Dedifferentiated amniotic fluid mesenchymal stem cell (primary cell): Measurements from ENCODE around the gene KIF4A.
"Not testable (repeated sequence)": the region's sequence is repeated elsewhere in the genome, so short reads cannot be mapped to it uniquely, and the experiment has no call there.

Experiments
- DNase-seq: peaks from one replicate; pipeline ENCODE4 v3.0.0-alpha.2; 2016; ENCODE audit errors: extremely low spot score

KIF4A gene

DNA sequence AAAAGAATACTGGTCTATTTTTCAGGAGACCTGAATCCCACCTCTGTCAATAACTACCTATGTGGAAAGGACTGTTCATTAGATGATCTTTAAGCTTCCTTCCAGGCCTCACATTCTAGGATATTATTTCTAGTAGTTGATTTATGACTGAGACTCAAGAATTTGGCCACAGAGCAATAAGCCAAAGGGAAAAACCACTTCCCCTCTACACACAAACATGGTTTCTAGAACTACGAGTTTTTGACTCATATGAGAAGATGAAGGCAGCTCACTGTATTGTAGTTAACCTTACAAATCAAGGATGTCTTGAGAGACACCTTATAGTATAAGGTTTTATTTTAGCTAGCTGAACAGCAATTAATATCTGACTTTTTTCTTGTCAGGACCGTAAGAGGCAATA lies 96.3 kb downstream of the KIF4A start:
- no peak for DNase-seq

DNA sequence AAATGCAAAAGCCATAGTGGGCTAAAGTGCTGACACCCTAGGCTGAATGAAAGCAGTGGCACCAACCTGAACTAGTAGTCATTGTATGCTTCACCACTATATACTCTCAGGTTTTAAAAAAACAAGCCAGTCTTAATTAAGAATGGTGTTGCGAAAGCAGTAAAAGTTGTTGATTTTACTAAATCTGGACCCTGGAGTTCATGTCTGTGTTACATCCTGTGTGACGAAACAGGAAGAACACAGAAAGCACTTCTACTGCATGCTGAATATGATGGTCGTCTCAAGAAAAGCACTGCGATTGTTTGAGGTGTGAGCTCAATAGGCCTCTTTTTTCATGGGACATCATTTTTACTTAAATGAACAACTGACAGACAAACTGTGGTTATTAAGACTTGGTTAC lies 109.0 kb downstream of the KIF4A start:
- DNase-seq: no peak

DNA sequence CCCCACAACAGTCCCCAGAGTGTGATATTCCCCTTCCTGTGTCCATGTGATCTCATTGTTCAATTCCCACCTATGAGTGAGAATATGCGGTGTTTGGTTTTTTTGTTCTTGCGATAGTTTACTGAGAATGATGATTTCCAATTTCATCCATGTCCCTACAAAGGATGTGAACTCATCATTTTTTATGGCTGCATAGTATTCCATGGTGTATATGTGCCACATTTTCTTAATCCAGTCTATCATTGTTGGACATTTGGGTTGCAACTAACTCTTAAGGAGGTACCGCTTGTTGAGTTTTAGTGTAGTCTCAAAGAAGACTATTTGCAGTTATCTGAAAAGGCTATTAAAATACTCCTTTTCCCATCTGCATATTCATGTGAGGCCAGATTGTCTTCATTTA lies 110.3 kb downstream of the KIF4A start:
- not testable (repeated sequence) for DNase-seq

DNA sequence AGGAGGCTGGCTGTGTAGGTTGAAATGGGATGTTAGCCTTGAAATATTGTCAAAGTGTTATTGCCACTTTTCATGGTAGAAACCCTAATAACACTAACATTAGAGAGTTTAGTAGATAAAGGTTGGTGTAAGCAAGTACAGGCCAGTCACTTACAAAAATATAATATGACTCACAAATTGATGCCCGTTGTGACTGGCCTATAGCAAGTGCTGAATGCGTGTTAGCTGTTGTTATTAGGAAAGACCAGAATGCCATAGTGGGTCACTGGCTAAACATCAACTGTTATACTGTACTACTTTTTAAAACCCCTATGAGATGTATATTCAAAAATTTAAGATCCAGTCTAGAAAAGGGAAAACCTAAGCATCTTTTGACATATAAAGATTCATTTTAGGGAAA lies 112.8 kb downstream of the KIF4A start:
- DNase-seq: no peak

DNA sequence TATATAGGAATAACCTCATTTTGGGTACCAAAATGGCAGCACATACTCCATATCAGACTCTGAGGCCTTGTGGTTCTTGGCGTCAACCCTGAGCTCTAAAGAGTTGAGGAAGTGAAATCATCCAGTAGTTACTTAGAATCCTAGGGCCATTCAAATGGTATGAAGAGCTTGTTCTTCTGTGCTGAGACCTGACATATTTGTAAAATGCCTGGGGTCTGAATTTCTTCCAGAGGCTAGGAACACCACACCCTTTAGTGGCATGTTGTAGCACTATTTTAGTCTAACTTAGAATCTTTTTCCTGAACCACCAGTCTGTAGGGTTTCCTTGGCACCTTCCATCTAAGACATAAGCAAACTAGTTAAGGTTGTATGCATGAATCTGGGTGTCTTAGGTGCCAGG lies 115.1 kb downstream of the KIF4A start:
- no peak for DNase-seq

DNA sequence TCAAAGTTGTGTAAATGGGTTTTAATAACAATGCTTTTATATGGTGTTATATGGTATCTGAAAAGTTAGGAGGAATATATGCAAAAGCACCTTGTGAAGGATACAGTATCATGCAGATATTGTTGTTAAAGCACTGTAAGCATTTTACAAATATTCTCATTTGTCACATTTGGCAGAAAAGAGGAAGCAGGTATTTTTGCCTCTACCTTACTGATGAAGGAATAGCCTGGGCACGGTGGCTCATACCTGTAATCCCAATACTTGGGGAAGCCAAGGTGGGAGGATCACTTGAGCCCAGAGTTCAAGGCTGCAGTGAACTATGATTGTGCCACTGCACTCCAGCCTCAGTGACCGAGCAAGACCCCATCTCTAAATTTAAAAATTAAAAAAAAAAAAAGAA lies 121.0 kb downstream of the KIF4A start:
- DNase-seq: no peak

DNA sequence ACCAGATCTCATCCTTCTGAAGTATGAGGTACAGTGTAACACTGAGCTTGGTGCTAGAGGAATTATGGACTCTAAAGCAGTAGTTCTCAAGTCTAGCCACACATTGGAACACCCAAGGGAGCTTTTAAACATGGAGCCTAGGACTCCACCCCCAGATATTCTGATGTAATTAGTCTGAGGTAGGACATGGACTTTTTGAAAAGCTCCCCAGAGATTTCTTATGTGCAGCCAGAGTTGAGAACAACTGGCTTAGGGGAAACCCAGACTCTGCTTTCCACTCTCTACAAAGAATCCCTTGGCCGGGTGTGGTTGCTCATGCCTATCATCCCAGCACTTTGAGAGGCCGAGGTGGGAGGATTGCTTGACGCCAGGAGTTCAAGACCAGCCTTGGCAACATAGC lies 121.6 kb downstream of the KIF4A start:
- DNase-seq: no peak

DNA sequence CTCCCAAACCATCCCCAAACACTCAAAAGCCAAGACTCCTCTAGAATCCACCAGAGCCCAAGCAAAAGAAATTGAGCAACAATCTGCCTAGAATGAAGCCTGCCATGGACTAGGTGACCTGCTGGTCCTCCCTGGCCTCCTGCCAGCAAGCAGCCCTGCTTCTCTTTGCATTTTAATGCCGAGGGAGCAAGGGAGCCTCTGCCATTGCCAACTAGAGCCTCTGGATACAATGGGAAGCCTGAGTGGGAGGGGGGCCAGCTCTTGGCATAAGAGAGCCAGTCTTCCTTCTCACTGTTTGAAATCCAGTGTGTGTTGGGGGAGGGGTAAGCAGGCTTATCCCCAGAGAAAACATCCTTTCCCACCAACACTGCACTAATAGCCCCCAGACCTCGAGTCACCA lies 131.7 kb downstream of the KIF4A start:
- DNase-seq: no peak

DNA sequence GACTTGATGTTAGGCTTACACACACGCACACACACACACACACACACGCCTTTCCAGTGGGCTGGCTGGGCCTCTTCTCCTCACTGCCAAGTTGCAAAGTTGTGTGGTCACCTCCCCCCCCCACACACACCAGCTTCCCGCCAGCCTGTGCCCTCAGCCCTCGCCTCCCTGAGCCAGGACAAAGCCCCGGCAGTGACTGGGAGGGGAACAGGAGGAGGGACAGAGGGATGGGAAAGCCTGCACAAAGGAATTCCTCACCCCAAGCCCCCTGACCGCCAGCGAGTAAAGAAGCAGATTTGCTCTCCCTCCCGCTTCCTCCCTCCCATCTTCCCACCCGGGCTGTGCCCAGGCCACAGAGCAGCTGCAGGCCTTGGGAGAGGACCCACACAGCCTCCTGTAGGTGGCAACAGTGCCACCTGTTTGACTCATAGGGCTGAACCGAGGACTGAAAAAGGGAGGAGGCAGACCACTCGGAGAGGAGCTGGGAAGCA lies 133.0 kb downstream of the KIF4A start, which contains the start of gene GDPD2:
GDPD2 (plus strand) TSS at position 464 of the 491 bp plus-strand sequence. CDS start 1,671 bp downstream, outside the sequence.
- no peak for DNase-seq

DNA sequence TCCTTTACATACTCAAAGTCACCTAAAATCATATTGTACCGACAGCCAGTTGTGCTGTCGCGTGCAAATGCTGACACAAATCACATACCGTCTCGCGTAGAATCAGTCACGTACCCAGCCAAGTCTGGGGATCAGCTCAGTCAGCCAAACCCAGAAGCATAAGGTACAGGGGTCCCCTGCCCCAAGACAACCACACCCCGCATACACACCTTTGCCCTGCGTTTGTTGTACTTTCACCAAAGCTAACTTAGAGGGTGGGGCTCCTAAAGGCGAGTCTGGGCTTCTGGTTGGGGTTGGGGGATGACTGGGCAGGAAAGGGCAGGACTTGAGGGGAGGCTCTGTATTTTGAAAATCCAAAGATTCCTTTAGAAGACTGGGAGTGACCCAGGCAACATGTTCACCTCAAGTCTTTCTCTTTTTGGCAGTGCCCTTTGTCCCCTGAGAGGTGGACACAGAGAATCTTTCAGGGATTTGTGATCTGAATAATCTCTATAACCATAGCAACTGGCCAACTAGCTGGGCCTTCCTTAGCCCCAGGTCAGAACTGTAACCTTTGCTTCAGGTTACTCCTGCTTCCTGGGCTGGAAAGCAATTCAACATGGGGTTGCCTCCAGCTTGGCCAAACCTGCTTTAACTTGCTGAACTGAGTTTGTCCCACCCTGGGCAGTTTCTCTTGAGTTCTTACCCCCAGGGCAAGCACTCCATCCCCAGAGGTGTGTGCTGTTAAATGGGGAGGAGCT lies 134.2 kb downstream of the KIF4A start:
- DNase-seq: no peak

DNA sequence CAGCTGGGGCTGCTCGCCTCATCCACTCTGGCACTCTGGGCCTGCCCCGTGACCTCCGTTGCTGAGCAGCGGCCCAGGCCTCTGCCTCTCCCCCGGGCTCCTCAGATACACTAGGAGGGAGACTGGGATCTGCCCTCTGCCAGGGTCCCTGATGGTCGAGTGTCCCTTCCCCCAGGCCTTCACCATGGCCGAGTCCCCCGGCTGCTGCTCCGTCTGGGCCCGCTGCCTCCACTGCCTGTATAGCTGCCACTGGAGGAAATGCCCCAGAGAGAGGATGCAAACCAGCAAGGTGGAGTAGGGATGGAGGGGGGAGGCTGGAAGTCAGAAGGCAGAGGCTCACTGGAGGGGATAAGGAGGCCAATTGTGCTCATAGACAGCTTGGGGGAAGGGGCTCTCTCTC lies 134.9 kb downstream of the KIF4A start:
- DNase-seq: no peak

DNA sequence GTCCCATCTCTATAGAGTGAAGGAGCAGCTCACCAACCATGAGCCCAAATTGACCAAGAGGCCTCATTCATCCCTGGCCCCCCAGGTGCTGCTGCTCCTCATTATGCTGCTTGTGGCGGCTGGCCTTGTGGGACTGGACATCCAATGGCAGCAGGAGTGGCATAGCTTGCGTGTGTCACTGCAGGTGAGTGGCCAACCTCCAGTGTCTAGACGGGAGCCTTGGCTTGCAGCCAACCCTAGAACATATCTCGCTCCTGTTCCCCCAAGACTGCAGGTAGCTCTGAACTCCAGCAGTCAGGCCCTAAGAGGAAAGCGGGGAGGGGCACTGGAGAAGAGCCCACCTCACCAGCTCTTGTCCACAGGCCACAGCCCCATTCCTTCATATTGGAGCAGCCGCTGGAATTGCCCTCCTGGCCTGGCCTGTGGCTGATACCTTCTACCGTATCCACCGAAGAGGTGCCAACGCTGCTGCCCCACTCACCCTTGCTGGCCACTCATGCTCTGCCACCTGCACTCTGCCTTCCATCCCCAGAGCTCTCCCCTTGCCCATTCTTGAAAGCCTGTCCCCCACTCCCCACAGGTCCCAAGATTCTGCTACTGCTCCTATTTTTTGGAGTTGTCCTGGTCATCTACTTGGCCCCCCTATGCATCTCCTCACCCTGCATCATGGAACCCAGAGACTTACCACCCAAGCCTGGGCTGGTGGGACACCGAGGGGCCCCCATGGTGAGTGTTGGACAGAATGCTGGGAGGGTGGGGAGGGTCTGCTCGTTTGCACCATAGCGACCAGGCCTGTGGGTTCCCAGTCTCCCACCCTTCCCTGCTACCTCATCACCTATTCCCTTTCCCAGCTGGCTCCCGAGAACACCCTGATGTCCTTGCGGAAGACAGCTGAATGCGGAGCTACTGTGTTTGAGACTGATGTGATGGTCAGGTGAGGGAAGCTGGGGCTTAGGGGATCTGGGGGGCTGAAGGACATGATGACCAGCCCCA lies 136.7 kb downstream of the KIF4A start:
- DNase-seq: no peak

DNA sequence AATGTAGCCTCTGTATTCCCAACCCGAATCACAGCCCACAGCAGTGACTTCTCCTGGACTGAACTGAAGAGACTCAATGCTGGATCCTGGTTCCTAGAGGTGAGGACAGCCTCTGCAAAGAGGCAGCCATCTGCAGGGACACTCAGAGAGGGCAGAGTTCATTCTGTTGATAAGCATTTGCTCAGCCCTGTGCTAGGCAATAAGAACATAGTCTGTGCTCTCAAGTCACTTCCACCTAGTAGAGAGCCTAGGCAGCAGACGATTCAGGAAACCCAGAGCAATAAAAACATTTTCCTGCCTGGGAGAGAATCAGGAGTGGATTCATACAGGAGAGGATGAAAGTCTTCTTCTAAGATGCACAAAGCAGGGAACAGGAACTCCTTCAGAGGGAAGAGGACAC lies 137.5 kb downstream of the KIF4A start:
- no peak for DNase-seq

DNA sequence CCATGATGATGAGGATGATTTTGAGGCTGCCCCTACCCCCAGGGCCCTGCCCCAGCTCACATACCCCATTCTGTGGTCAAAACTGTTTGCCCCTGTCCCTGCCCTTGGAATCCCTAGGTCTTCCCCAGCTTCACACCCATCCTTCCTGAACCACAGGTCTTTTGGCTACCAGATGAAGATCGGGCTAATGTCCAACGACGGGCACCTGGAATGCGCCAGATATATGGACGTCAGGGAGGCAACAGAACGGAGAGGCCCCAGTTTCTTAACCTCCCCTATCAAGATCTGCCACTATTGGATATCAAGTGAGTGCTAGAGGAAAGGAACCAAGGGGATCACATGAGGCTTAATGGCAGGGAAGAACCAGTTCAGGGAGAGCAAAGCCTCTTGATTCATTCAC lies 139.9 kb downstream of the KIF4A start:
- DNase-seq: no peak

DNA sequence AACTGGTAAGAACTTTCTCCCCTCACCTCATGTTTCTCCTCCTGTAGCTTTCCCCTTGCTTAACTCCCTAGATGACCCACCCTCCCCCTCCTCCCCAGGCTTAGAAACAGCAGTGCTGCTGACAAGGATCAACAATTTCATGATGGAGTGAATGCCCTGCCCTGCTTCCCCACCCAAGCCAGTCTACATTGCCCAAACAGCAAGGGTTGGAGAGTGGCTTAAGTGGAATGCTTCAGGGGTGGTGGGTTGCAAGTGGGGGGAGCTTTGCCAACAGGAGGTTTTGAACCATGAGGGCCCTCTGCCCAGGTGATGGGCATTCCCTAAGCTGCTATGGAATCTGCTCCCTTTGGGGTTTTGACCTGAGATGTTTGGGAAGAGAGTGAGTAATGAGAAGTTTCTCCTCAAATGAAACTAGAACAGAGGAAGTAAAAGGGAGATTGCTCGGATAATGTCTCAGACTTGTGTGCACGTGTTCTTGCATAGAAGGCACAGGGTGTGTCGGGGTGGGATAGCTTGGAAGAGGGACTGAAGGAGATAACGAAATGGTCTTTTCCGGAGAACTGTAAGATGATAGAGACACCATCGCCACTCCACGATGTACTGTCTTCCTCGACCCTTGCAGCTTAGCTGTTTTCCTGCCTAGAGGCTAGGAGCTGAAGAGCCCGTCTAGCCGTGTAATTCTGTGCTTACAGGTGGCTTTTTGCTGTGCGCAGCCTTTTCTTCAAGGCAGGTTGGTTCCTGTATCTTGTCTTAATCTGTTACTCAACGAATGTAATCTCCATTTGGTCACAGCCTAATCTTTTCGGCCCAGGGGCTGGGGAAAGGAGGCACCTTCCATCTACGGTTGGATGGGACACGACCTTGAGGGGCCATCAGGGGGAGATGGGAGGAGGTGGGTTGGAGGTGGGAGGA lies 143.3 kb downstream of the KIF4A start:
- DNase-seq: no peak

DNA sequence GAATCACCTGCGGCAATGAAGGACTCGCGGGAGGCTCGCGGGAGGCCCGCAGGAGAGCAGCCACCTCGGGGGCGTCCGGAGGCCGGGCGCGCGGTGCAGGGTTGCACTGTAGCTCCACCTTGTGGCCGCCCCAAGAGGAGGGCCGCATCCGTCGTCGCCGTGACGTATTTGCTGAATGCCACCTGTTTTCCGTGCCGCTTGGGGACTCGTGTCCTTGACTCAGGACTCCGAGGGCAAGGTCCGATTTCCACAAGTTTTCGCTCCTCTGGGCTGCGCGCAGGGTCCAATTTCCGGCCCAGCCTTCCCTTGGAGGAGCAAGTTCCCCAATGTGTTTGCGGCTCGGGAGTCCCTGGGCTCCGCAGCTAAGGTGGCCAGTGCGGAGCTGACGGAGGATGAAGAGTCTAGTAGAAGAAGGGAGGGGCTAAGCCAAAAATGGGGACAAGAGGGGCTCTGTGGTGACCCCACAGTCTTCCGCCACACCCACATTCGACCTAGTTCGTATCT lies 144.0 kb downstream of the KIF4A start:
- DNase-seq: no peak

DNA sequence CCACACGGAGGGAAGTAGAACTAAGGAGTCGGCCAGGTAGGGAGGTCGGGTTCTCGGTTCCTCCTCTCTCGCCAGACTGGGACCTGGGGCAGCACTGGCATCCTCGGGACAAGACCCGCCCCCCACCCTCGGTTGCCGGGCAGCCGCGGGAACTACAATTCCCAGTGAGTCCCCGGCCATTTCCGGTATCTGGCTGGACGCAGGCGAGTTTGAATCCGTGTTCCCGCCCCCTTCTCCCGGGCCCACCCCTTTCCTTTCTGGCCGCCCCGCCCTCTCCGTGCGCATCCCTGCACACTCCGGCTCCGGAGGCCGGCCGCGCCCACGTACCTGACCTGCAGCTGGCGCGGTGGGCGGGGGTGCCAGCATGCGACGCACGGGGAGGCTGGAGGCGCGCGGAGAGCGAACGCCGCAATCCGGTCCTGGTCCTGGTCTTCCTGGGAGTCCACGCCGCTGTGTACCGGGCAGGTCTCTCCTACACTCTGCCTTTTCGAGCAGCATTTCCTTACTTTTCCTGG lies 144.5 kb downstream of the KIF4A start:
- DNase-seq: peak; percentile 39

DNA sequence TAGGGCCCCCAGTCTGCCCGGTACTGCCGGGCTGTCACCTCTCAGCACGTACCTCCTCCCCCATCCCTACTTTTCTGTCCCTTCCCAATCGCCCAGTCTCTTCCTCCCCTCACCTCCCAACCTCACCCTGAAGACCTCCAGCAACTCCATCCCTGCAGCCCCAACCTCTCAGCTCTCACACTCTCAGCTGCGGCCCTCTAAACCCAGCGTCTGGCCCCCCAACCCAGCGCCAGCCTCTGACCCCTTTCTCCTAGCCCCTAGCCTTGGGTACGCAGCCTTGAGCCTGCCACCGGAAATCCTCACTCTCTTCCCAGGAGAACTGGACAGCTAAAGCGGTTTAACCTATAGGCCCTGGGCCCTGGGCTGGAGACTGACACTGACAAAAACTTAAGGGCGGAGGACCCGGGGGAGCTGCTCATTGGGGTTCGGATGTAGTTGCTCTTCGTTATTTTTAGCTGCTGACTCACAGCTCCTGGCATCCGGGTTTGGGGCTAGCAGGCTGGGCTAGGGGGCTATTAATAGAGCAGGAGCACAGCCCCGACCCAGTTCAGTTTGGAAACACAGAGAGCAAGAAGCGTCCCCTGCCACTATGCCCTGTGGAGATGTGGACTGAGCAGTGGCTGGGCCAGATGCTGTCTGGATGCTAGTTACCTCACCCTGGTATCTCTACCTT lies 145.1 kb downstream of the KIF4A start:
- no peak for DNase-seq

DNA sequence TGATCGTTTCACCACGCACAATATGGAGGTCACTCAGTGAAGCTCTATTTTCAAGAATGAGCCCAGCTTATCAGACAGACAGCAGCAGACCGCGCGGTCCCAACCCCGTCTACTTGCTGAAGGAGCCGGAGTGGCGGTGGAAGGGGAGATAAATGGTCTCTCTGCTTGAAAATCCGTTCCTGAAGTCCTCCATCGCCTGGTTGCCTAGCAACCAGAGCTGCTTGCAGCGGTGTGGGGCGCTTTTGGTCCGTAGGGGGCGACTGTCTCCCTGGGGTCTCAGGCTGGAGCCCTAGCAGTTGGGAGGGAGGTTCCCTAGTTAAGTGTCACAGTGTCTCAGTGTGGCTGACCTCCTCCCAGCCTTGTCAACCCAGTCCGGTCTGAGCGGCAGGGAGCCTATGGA lies 146.4 kb downstream of the KIF4A start:
- DNase-seq: no peak

DNA sequence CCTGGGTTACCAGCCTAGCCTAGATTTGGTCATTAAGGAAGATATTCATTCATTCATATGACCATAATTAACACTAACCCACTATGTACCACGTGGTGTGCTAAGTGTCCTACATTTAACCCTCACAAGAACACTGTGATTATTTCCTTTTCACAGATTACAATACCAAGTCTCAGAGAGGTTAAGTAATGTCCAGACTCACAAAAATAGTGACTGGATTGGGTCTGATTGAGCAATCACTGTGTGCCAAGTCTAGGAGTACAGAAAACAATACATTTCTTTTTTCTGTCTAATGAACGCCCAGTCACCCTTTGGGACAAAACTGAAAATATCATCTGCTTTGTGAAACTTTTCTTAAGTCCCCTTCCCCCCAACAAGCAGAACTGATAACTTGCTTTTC lies 147.1 kb downstream of the KIF4A start:
- no peak for DNase-seq
